H1 (cell line): ENCODE data around the gene PIWIL1. TPM values are rescaled to one million over a fixed set of nuclear protein-coding genes. Genes with fewer than 3 reads are reported as not detected.
A peak's percentile ranks its signal among the peaks of the same experiment; 100 is the strongest.

ENCODE experiments used
- CTCF ChIA-PET: fragments of 300-600 bp; sonication (Branson Sonifier 250); formaldehyde crosslinking; loops from one replicate; lab custom pipeline; 2021; ENCODE audit not compliant: partially characterized antibody; lab: Charles Lee
- POLR2A ChIA-PET: fragments of 300-600 bp; sonication (Branson Sonifier 250); formaldehyde crosslinking; loops from one replicate; lab custom pipeline; 2021; ENCODE audit warnings: inconsistent platforms; ENCODE audit not compliant: partially characterized antibody; lab: Charles Lee
- DNase-seq, 2 experiments: peaks; one replicate each; pipeline versions ENCODE4 v3.0.0 to v3.0.0-alpha.2; 2010 to 2022; ENCODE audit warnings: low spot score in 2 of 2, low read depth in 1 of 2, mixed read lengths in 1 of 2
- FAIRE-seq: peaks from 2 replicates; lab custom pipeline; 2011; peaks lifted over from hg19 to GRCh38; lab: Jason Lieb, UNC
- H2AFZ ChIP-seq: 2 replicates; pipeline ENCODE4 v1.8.1; 2012; ENCODE audit warnings: low read length, inconsistent platforms
- H2AK5ac ChIP-seq: 2 replicates; pipeline ENCODE4 v1.6.1; 2013; ENCODE audit warnings: low read depth, low read length
- H2BK120ac ChIP-seq: replicated peaks from 2 replicates; pipeline ENCODE3; 2013; ENCODE audit warnings: low read depth, low read length, inconsistent platforms
- H2BK12ac ChIP-seq: 2 replicates; pipeline ENCODE4 v1.6.1; 2013; ENCODE audit warnings: low read depth, low read length
- H2BK15ac ChIP-seq: 2 replicates; pipeline ENCODE4 v1.6.1; 2013; ENCODE audit warnings: low read length
- H2BK20ac ChIP-seq: 2 replicates; pipeline ENCODE4 v1.6.1; 2013; ENCODE audit warnings: low read length
- H2BK5ac ChIP-seq: 2 replicates; pipeline ENCODE4 v1.6.1; 2013; ENCODE audit warnings: low read depth, low read length
- H3K14ac ChIP-seq: 2 replicates; pipeline ENCODE4 v1.6.1; 2013; ENCODE audit warnings: inconsistent platforms; ENCODE audit not compliant: insufficient read length
- H3K18ac ChIP-seq: 2 replicates; pipeline ENCODE4 v1.6.1; 2013; ENCODE audit warnings: low read length; ENCODE audit errors: extremely low read depth
- H3K23ac ChIP-seq: 2 replicates; pipeline ENCODE4 v1.6.1; 2013; ENCODE audit warnings: inconsistent platforms; ENCODE audit not compliant: insufficient read length
- H3K23me2 ChIP-seq: 2 replicates; pipeline ENCODE4 v1.6.1; 2013; ENCODE audit warnings: low read depth, low read length
- H3K27ac ChIP-seq: 2 replicates; pipeline ENCODE4 v1.6.1; 2011; ENCODE audit warnings: low read depth, low read length, inconsistent platforms
- H3K27me3 ChIP-seq, 4 experiments: replicated peaks in 1 of 4; 1 replicate in 1 of 4; 2 replicates in 3 of 4; pipeline versions ENCODE4 v1.6.1 to v1.8.1; 2011 to 2013; ENCODE audit warnings: low read length in 3 of 4, mild to moderate bottlenecking in 3 of 4, inconsistent platforms in 2 of 4, mixed read lengths in 2 of 4, moderate library complexity in 1 of 4; ENCODE audit not compliant: control insufficient read depth in 3 of 4, insufficient read depth in 3 of 4; ENCODE audit errors: extremely low read depth in 1 of 4
- H3K36me3 ChIP-seq, 4 experiments: 2 replicates each; pipeline versions ENCODE4 v1.6.1 to v1.8.1; 2011 to 2013; ENCODE audit warnings: mild to moderate bottlenecking in 4 of 4, low read length in 3 of 4, moderate library complexity in 2 of 4, control low read depth in 1 of 4, inconsistent platforms in 1 of 4; ENCODE audit not compliant: insufficient read depth in 4 of 4, control insufficient read depth in 2 of 4
- H3K4ac ChIP-seq: replicated peaks from 2 replicates; pipeline ENCODE3; 2013; ENCODE audit warnings: low read length, low read depth, mixed read lengths, inconsistent platforms; ENCODE audit not compliant: insufficient read length
- H3K4me1 ChIP-seq, 4 experiments: replicated peaks in 1 of 4; 1 replicate in 1 of 4; 2 replicates in 3 of 4; pipeline versions ENCODE4 v1.6.1 to v1.8.1; 2011 to 2013; ENCODE audit warnings: low read length in 3 of 4, inconsistent platforms in 2 of 4, mixed read lengths in 1 of 4; ENCODE audit not compliant: insufficient read depth in 4 of 4, control insufficient read depth in 3 of 4
- H3K4me2 ChIP-seq, 2 experiments: 2 replicates each; pipeline versions ENCODE4 v1.6.1 to v1.8.1; 2011 to 2013; ENCODE audit warnings: low read depth in 2 of 2, low read length in 2 of 2, control low read depth in 1 of 2, inconsistent platforms in 1 of 2, mild to moderate bottlenecking in 1 of 2; ENCODE audit not compliant: insufficient read depth in 1 of 2
- H3K4me3 ChIP-seq, 4 experiments: fragments of 200-600, 300-600 bp in 1 of 4; sonication (generic), shearing (Covaris generic), sonication (Bioruptor Twin) in 1 of 4; 2 replicates each; pipeline versions ENCODE4 v1.5.1 to v1.8.1; 2011 to 2016; ENCODE audit warnings: low read length in 4 of 4, low read depth in 3 of 4, control low read depth in 2 of 4, inconsistent platforms in 2 of 4, mild to moderate bottlenecking in 2 of 4, mixed read lengths in 1 of 4, moderate library complexity in 1 of 4; ENCODE audit not compliant: insufficient read depth in 2 of 4; ENCODE audit errors: extremely low read depth in 1 of 4
- H3K56ac ChIP-seq: replicated peaks from 2 replicates; pipeline ENCODE3; 2013; ENCODE audit warnings: low read depth, mild to moderate bottlenecking, mixed read lengths, low read length, inconsistent platforms; ENCODE audit not compliant: insufficient read length
- H3K79me1 ChIP-seq: 2 replicates; pipeline ENCODE4 v1.6.1; 2013; ENCODE audit warnings: low read depth, low read length, control low read depth
- H3K79me2 ChIP-seq, 2 experiments: 2 replicates each; pipeline versions ENCODE4 v1.6.1 to v1.8.1; 2012 to 2013; ENCODE audit warnings: low read length in 2 of 2, mild to moderate bottlenecking in 2 of 2, inconsistent platforms in 1 of 2; ENCODE audit not compliant: insufficient read depth in 2 of 2, control insufficient read depth in 1 of 2
- H3K9ac ChIP-seq, 4 experiments: replicated peaks in 1 of 4; 1 replicate in 1 of 4; 2 replicates in 3 of 4; pipeline versions ENCODE4 v1.6.1 to v1.8.1; 2011 to 2013; ENCODE audit warnings: low read depth in 3 of 4, low read length in 3 of 4, control low read depth in 2 of 4, mild to moderate bottlenecking in 2 of 4, moderate library complexity in 2 of 4, inconsistent platforms in 1 of 4; ENCODE audit errors: extremely low read depth in 1 of 4
- H3K9me3 ChIP-seq, 2 experiments: 2 replicates each; pipeline versions ENCODE4 v1.6.1 to v1.8.1; 2012 to 2013; ENCODE audit warnings: mild to moderate bottlenecking in 2 of 2, moderate library complexity in 2 of 2, control low read depth in 1 of 2, inconsistent platforms in 1 of 2, low read depth in 1 of 2, low read length in 1 of 2, mixed read lengths in 1 of 2; ENCODE audit not compliant: insufficient read depth in 2 of 2
- H4K20me1 ChIP-seq, 2 experiments: replicated peaks in 1 of 2; 2 replicates each; pipeline versions ENCODE3 to v1.8.1; 2011 to 2013; ENCODE audit warnings: inconsistent platforms in 2 of 2, low read length in 2 of 2, mild to moderate bottlenecking in 1 of 2; ENCODE audit not compliant: insufficient read depth in 2 of 2, control insufficient read depth in 1 of 2
- H4K5ac ChIP-seq: 2 replicates; pipeline ENCODE4 v1.6.1; 2013; ENCODE audit warnings: low read length, low read depth, mixed read lengths, inconsistent platforms; ENCODE audit not compliant: insufficient read length
- H4K8ac ChIP-seq: 2 replicates; pipeline ENCODE4 v1.8.0; 2013; ENCODE audit warnings: mild to moderate bottlenecking, moderate library complexity, low read length, inconsistent platforms; ENCODE audit not compliant: insufficient read depth; ENCODE audit errors: extremely low read depth
- H4K91ac ChIP-seq: replicated peaks from 2 replicates; pipeline ENCODE3; 2013; ENCODE audit warnings: low read length, mixed read lengths, inconsistent platforms; ENCODE audit not compliant: insufficient read length
- BCL11A ChIP-seq, 2 experiments: IDR thresholded peaks; one replicate each; pipeline ENCODE4 v1.6.1; 2011; ENCODE audit warnings: low read depth in 2 of 2, low read length in 2 of 2, mild to moderate bottlenecking in 2 of 2
- CEBPB ChIP-seq: IDR thresholded peaks from 2 replicates; pipeline ENCODE4 v1.6.1; 2012; ENCODE audit warnings: low read depth, low read length
- GTF2F1 ChIP-seq: IDR thresholded peaks from 2 replicates; pipeline ENCODE4 v1.6.1; 2012; ENCODE audit warnings: low read depth, low read length, improper control_type of control experiment, borderline replicate concordance
- KDM4A ChIP-seq: IDR thresholded peaks from one replicate; pipeline ENCODE4 v1.7.1; 2012; ENCODE audit warnings: low read depth, mild to moderate bottlenecking, moderate library complexity, low read length, inconsistent platforms; ENCODE audit not compliant: severe bottlenecking
- MAX ChIP-seq: IDR thresholded peaks from 2 replicates; pipeline ENCODE4 v1.6.1; 2012; ENCODE audit warnings: inconsistent platforms
- SAP30 ChIP-seq: fragments of 300-600 bp; sonication (generic); IDR thresholded peaks from 2 replicates; pipeline ENCODE4 v1.7.1; 2012; ENCODE audit warnings: low read length, moderate library complexity, mild to moderate bottlenecking, inconsistent platforms; ENCODE audit not compliant: insufficient read depth, insufficient replicate concordance
- SIX5 ChIP-seq: IDR thresholded peaks from 2 replicates; pipeline ENCODE4 v1.6.1; 2011; ENCODE audit warnings: mild to moderate bottlenecking, low read depth, low read length
- SUZ12 ChIP-seq: fragments of 200-600 bp; sonication (generic); IDR thresholded peaks from 2 replicates; pipeline ENCODE4 v1.6.1; 2012; ENCODE audit warnings: mild to moderate bottlenecking, inconsistent platforms, low read length, moderate library complexity, mixed read lengths
- whole genome bisulfite sequencing, 2 experiments: shearing (Covaris generic) in 1 of 2; methylation state at CpG; one replicate each; pipeline versions ENCODE4 v1.1.6 to v1.1.7; 2013 to 2015; ENCODE audit warnings: low lambda C conversion rate in 2 of 2, mixed read lengths in 2 of 2, inconsistent platforms in 1 of 2, low coverage in 1 of 2, missing lambda C conversion rate in 1 of 2; ENCODE audit not compliant: insufficient replicate concordance in 2 of 2, insufficient coverage in 1 of 2, insufficient read length in 1 of 2; ENCODE audit errors: extremely low coverage in 1 of 2, missing lambda C conversion rate in 1 of 2; 5-methylcytosine and 5-hydroxymethylcytosine counted together
- polyA plus RNA-seq, 7 experiments: library from polyadenylated mRNA; depleted of rRNA in 3 of 7; stranded (reverse) in 5 of 7; unstranded in 2 of 7; fragments of >200 nt in 5 of 7; fragments of 200-250 nt in 2 of 7; gene quantifications; 1 replicate in 5 of 7; 2 replicates in 1 of 7; 4 replicates in 1 of 7; pipeline versions ENCODE4 v1.2.1 to v1.2.3, GENCODE V29; 2011 to 2013; ENCODE audit warnings: missing spikeins in 2 of 7, mixed read lengths in 2 of 7
- total RNA-seq: library from RNA; stranded (reverse); fragmentation: NEBNext Ultra II Directional; extraction: Animal tissue kit (Norgen Biotek cat#: 25700); gene quantifications from 2 replicates; pipeline ENCODE4 v1.2.1, GENCODE V29; 2021

Gene PIWIL1
- total and polyA plus RNA-seq, 2 of the 8 experiments (the other 6 are each of a cell fraction or from before 2014, with no cell fraction given) = not detected

DNA sequence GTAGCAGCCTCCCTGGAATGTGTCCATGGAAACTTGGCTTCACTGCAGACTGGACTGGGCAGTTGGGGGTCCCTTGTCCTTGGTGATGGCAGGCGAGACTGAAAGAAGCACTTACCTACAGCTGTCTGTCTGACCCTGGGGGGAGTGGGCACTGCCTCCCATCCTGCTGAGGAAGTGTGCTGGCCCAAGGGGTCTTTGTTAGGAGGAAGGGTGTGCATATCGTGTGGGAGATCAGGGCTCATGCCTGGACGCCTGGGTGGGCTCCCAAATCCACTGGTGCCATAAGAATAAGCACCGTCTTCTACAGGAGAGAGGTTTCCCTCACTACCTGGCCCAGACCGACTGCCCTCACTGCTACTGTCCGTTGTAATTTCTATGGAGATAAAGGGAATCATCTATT lies 81.4 kb downstream of the PIWIL1 start:
- POLR2A ChIA-PET = no interaction called here
- peaks cover 0 to 2% (median 0%) of the 10 kb centered on the region in 4 experiments; a peak in 1 of 7 replicates for H3K4me1 ChIP-seq
- H2AFZ ChIP-seq = no peak overlapping the region
- no peak overlapping the region for H3K9ac ChIP-seq
- H3K4ac ChIP-seq = no peak overlapping the region
- CTCF ChIA-PET = interaction anchor here (0.6 kb wide), 1 partner anchor 18 kb away, joined by 3 read pairs; no protein-coding TSS in a partner anchor
- H4K91ac ChIP-seq = no peak overlapping the region
- no peaks in the 10 kb centered on the region; the same call in 1 of the 2 replicates for H3K23me2 ChIP-seq
- H3K79me1 ChIP-seq = no peaks in the 10 kb centered on the region
- no peak overlapping the region for H3K18ac ChIP-seq
- H3K4me2 ChIP-seq = no peak overlapping the region
- H4K8ac ChIP-seq = no peak overlapping the region
- no peak overlapping the region for H3K4me3 ChIP-seq
- H3K36me3 ChIP-seq = no peaks in the 10 kb centered on the region
- no peak for FAIRE-seq
- H3K27me3 ChIP-seq = no peaks in the 10 kb centered on the region
- no peak overlapping the region for H2AK5ac ChIP-seq
- no peak overlapping the region for H2BK120ac ChIP-seq
- no peaks in the 10 kb centered on the region for H4K20me1 ChIP-seq
- H4K5ac ChIP-seq = no peak overlapping the region
- TF ChIP-seq SUZ12 (no peak), GTF2F1 (no peak), SAP30 (no peak), SIX5 (no peak), BCL11A (IDR thresholded peaks at IDR 0.05; ENCODE audit: low read depth in 2 of 2, low read length in 2 of 2) (no peak), KDM4A (no peak), MAX (no peak), CEBPB (no peak)
- no peak overlapping the region for H2BK20ac ChIP-seq
- no peak overlapping the region for H2BK15ac ChIP-seq
- DNase-seq = no peak
- 80% methylated on average over 4 of the region's 6 CpGs; no CpG with 5 or more reads in 1 of the 2 experiments for WGBS, 2 experiments
- H3K14ac ChIP-seq = no peak overlapping the region
- H3K23ac ChIP-seq = no peak overlapping the region
- H3K9me3 ChIP-seq = no peaks in the 10 kb centered on the region
- no peak overlapping the region for H3K27ac ChIP-seq
- H3K79me2 ChIP-seq = no peaks in the 10 kb centered on the region
- no peak overlapping the region for H2BK5ac ChIP-seq
- no peak overlapping the region for H3K56ac ChIP-seq
- 0 out of 2 replicates have a peak overlapping the region, but pooled peaks have one; percentile 55 for H2BK12ac ChIP-seq
